ENCODE measurements around the gene AXIN1.
"Not testable (repeated sequence)": the region's sequence is repeated elsewhere in the genome, so short reads cannot be mapped to it uniquely, and the experiment has no call there.

AXIN1 gene

GRCh38 chr16:347203-347602 is 5.3 kb downstream of the AXIN1 start:
- Histone ChIP-seq H3K27me3 (ENCODE audit: insufficient read depth, low read length) (no peaks in the 10 kb centered on the region), H3K9ac (ENCODE audit: low read depth, low read length) (no peak overlapping the region), H3K9me3 (ENCODE audit: insufficient read depth, low read depth, low read length) (no peaks in the 10 kb centered on the region), H3K4me1 (ENCODE audit: insufficient read depth, low read length) (no peaks in the 10 kb centered on the region), H3K4me3 (ENCODE audit: low read length) (no peak overlapping the region), H3K27ac (ENCODE audit: low read depth, low read length) (no peak overlapping the region), H3K36me3 (ENCODE audit: insufficient read depth, low read length) (peaks cover 43% of the 10 kb centered on the region)
- WGBS: 91% methylated on average over 6 of the region's 6 CpGs

GRCh38 chr16:346587-346986 is 5.9 kb downstream of the AXIN1 start:
- H3K9me3 ChIP-seq (ENCODE audit: insufficient read depth, low read depth, low read length): no peaks in the 10 kb centered on the region
- H3K9ac ChIP-seq (ENCODE audit: low read depth, low read length): no peak overlapping the region
- no peak overlapping the region for H3K27ac ChIP-seq (ENCODE audit: low read depth, low read length)
- H3K36me3 ChIP-seq (ENCODE audit: insufficient read depth, low read length): peaks cover 44% of the 10 kb centered on the region
- WGBS: 91% methylated on average over 15 of the region's 15 CpGs
- H3K4me3 ChIP-seq (ENCODE audit: low read length): no peak overlapping the region
- H3K4me1 ChIP-seq (ENCODE audit: insufficient read depth, low read length): no peaks in the 10 kb centered on the region
- no peaks in the 10 kb centered on the region for H3K27me3 ChIP-seq (ENCODE audit: insufficient read depth, low read length)

- no peaks in the 10 kb centered on the region for H3K9me3 ChIP-seq (ENCODE audit: insufficient read depth, low read depth, low read length)
- H3K4me3 ChIP-seq (ENCODE audit: low read length): no peak overlapping the region
- peaks cover 44% of the 10 kb centered on the region for H3K36me3 ChIP-seq (ENCODE audit: insufficient read depth, low read length)
- no peaks in the 10 kb centered on the region for H3K4me1 ChIP-seq (ENCODE audit: insufficient read depth, low read length)
- no peaks in the 10 kb centered on the region for H3K27me3 ChIP-seq (ENCODE audit: insufficient read depth, low read length)
- no peak overlapping the region for H3K9ac ChIP-seq (ENCODE audit: low read depth, low read length)
- 97% methylated on average over 10 of the region's 11 CpGs for WGBS
- no peak overlapping the region for H3K27ac ChIP-seq (ENCODE audit: low read depth, low read length)
These were observed 6.8 kb downstream of the AXIN1 start for GRCh38 chr16:345772-346171.

GRCh38 chr16:342455-343213 is 9.9 kb downstream of the AXIN1 start:
- 91% methylated on average over 18 of the region's 18 CpGs for WGBS
- Histone ChIP-seq H3K9ac (ENCODE audit: low read depth, low read length) (no peak overlapping the region; the same call in 1 of the 2 replicates), H3K36me3 (ENCODE audit: insufficient read depth, low read length) (peaks cover 31% of the 10 kb centered on the region), H3K4me1 (ENCODE audit: insufficient read depth, low read length) (no peaks in the 10 kb centered on the region), H3K27me3 (ENCODE audit: insufficient read depth, low read length) (no peaks in the 10 kb centered on the region), H3K27ac (ENCODE audit: low read depth, low read length) (no peak overlapping the region), H3K9me3 (ENCODE audit: insufficient read depth, low read depth, low read length) (no peaks in the 10 kb centered on the region), H3K4me3 (ENCODE audit: low read length) (no peak overlapping the region)

- H3K9ac ChIP-seq (ENCODE audit: low read depth, low read length); H3K4me1 ChIP-seq (ENCODE audit: insufficient read depth, low read length); H3K9me3 ChIP-seq (ENCODE audit: insufficient read depth, low read depth, low read length); H3K4me3 ChIP-seq (ENCODE audit: low read length); H3K27ac ChIP-seq (ENCODE audit: low read depth, low read length); H3K27me3 ChIP-seq (ENCODE audit: insufficient read depth, low read length): not testable (repeated sequence)
- 90% methylated on average over 12 of the region's 13 CpGs for WGBS
- peaks cover 29% of the 10 kb centered on the region for H3K36me3 ChIP-seq (ENCODE audit: insufficient read depth, low read length)
These were observed 10.6 kb downstream of the AXIN1 start for GRCh38 chr16:341974-342336.

- WGBS: 96% methylated on average over 45 of the region's 47 CpGs
- not testable (repeated sequence) for H3K27ac ChIP-seq (ENCODE audit: low read depth, low read length); H3K9me3 ChIP-seq (ENCODE audit: insufficient read depth, low read depth, low read length); H3K27me3 ChIP-seq (ENCODE audit: insufficient read depth, low read length); H3K9ac ChIP-seq (ENCODE audit: low read depth, low read length); H3K4me1 ChIP-seq (ENCODE audit: insufficient read depth, low read length); H3K4me3 ChIP-seq (ENCODE audit: low read length)
- peaks cover 23% of the 10 kb centered on the region for H3K36me3 ChIP-seq (ENCODE audit: insufficient read depth, low read length)
These were observed 11.2 kb downstream of the AXIN1 start for GRCh38 chr16:341095-341973.

- Histone ChIP-seq H3K36me3 (ENCODE audit: insufficient read depth, low read length) (peaks cover 15% of the 10 kb centered on the region), H3K4me1 (ENCODE audit: insufficient read depth, low read length) (no peaks in the 10 kb centered on the region), H3K9me3 (ENCODE audit: insufficient read depth, low read depth, low read length) (no peaks in the 10 kb centered on the region), H3K9ac (ENCODE audit: low read depth, low read length) (no peak overlapping the region), H3K27ac (ENCODE audit: low read depth, low read length) (no peak overlapping the region), H3K4me3 (ENCODE audit: low read length) (no peak overlapping the region), H3K27me3 (ENCODE audit: insufficient read depth, low read length) (no peaks in the 10 kb centered on the region)
- 95% methylated on average over 23 of the region's 23 CpGs for whole genome bisulfite sequencing
These were observed 12.0 kb downstream of the AXIN1 start for GRCh38 chr16:340370-341091.

GRCh38 chr16:339680-340079 is 12.8 kb downstream of the AXIN1 start:
- Histone ChIP-seq H3K4me3 (ENCODE audit: low read length) (no peak overlapping the region), H3K4me1 (ENCODE audit: insufficient read depth, low read length) (no peaks in the 10 kb centered on the region), H3K27me3 (ENCODE audit: insufficient read depth, low read length) (no peaks in the 10 kb centered on the region), H3K27ac (ENCODE audit: low read depth, low read length) (no peak overlapping the region), H3K9ac (ENCODE audit: low read depth, low read length) (no peak overlapping the region), H3K9me3 (ENCODE audit: insufficient read depth, low read depth, low read length) (no peaks in the 10 kb centered on the region), H3K36me3 (ENCODE audit: insufficient read depth, low read length) (peaks cover 7% of the 10 kb centered on the region; the same call in 1 of the 2 replicates)
- 93% methylated on average over 5 of the region's 5 CpGs for WGBS

GRCh38 chr16:337975-338575 is 14.4 kb downstream of the AXIN1 start:
- no peak overlapping the region for H3K4me3 ChIP-seq (ENCODE audit: low read length)
- no peak overlapping the region for H3K9ac ChIP-seq (ENCODE audit: low read depth, low read length)
- H3K9me3 ChIP-seq (ENCODE audit: insufficient read depth, low read depth, low read length): no peaks in the 10 kb centered on the region
- no peaks in the 10 kb centered on the region for H3K27me3 ChIP-seq (ENCODE audit: insufficient read depth, low read length)
- H3K27ac ChIP-seq (ENCODE audit: low read depth, low read length): no peak overlapping the region
- H3K4me1 ChIP-seq (ENCODE audit: insufficient read depth, low read length): no peaks in the 10 kb centered on the region
- WGBS: 91% methylated on average over 21 of the region's 21 CpGs
- peaks cover 4% of the 10 kb centered on the region; the same call in 1 of the 2 replicates for H3K36me3 ChIP-seq (ENCODE audit: insufficient read depth, low read length)

GRCh38 chr16:337437-337836 is 15.1 kb downstream of the AXIN1 start:
- WGBS: 93% methylated on average over 10 of the region's 10 CpGs
- no peaks in the 10 kb centered on the region for H3K4me1 ChIP-seq (ENCODE audit: insufficient read depth, low read length)

More at GRCh38 chr16:337437-337836, 15.1 kb downstream of the AXIN1 start:
- peaks cover 3% of the 10 kb centered on the region; the same call in 1 of the 2 replicates for H3K36me3 ChIP-seq (ENCODE audit: insufficient read depth, low read length)
- no peaks in the 10 kb centered on the region for H3K27me3 ChIP-seq (ENCODE audit: insufficient read depth, low read length)
- no peak overlapping the region for H3K4me3 ChIP-seq (ENCODE audit: low read length)
- H3K9me3 ChIP-seq (ENCODE audit: insufficient read depth, low read depth, low read length): no peaks in the 10 kb centered on the region
- H3K9ac ChIP-seq (ENCODE audit: low read depth, low read length): no peak overlapping the region
- H3K27ac ChIP-seq (ENCODE audit: low read depth, low read length): no peak overlapping the region
